ENCODE results near the gene ARPC5L. TPM values are rescaled to one million over a fixed set of nuclear protein-coding genes. Genes with fewer than 3 reads are reported as not detected.

The ARPC5L gene
- total and polyA plus RNA-seq, 2 of the 13 experiments (the other 11 are each of a cell fraction or from before 2014, with no cell fraction given), result 29.9 to 33.8 TPM

GRCh38 chr9:124855944-124856765, 5.8 kb upstream of the ARPC5L start:
- peak; percentile 62 for ATAC-seq
- no peak overlapping the region for H3K4me3 ChIP-seq (replicated peaks in 1 of 3; ENCODE audit: insufficient read depth in 1 of 3, low read depth in 2 of 3, low read length in 3 of 3)
- H4K20me1 ChIP-seq (ENCODE audit: insufficient read depth, low read length), result peaks cover 39% of the 10 kb centered on the region
- H3K9ac ChIP-seq (ENCODE audit: insufficient read depth, low read depth, low read length), result no peak overlapping the region
- H3K27me3 ChIP-seq (ENCODE audit: control insufficient read depth in 1 of 2, insufficient read depth in 2 of 2, low read length in 2 of 2), result no peaks in the 10 kb centered on the region; a peak in 2 of 5 replicates
- peaks cover 17 to 37% of the 10 kb centered on the region in 2 experiments for H3K36me3 ChIP-seq (replicated peaks in 1 of 2; ENCODE audit: control insufficient read depth in 1 of 2, insufficient read depth in 2 of 2, low read length in 2 of 2)
- peak; percentile 59 for DNase-seq (ENCODE audit: low spot score)
- H3K4me1 ChIP-seq (ENCODE audit: insufficient read depth, low read length), result peaks cover 47% of the 10 kb centered on the region
- ChIA-PET POLR2A (interaction anchor here (0.6 to 4.2 kb wide), 10 partner anchors 15 to 85 kb away, joined by 3 to 39 read pairs (median 3); partner anchors contain the start of genes NR6A1 and OLFML2A), CTCF (ENCODE audit: low intra/inter-chr PET ratio, low total read pairs) (interaction anchor here (1.2 to 1.4 kb wide), 2 partner anchors 81 to 84 kb away, joined by 10 to 16 read pairs; no protein-coding TSS in a partner anchor)
- H3K27ac ChIP-seq (ENCODE audit: extremely low read length, insufficient read depth, low read length), result no peak overlapping the region
- no peak overlapping the region for H3K4me2 ChIP-seq (ENCODE audit: low read depth, low read length)
- intact Hi-C loops (cut with micrococcal nuclease; ENCODE audit: unreplicated experiment), result no loop called here
- no peak for FAIRE-seq
- H3K9me3 ChIP-seq (ENCODE audit: low read length), result no peaks in the 10 kb centered on the region
- no TSS peak for BruUV-seq (replicated peaks)
- peaks cover 24% of the 10 kb centered on the region for H3K79me2 ChIP-seq (ENCODE audit: insufficient read depth, low read length)
- in situ Hi-C loops (cut with HindIII; ENCODE audit: extremely low pct_ligation_motif_present, low pct_unique_long_range_greater_than_20kb), result no loop called here
- no peak overlapping the region for H2AFZ ChIP-seq (ENCODE audit: low read length)
- 50% methylated on average over 9 of the region's 16 CpGs for WGBS (ENCODE audit: low lambda C conversion rate)
- TF ChIP-seq MIXL1 (CRISPR knock-in tag; IDR thresholded peaks at IDR 0.05), result no peak
- peak; percentile 15; the same call in 1 of the 2 replicates for TF ChIP-seq HOXA3 (CRISPR knock-in tag; IDR thresholded peaks at IDR 0.05)
- TF ChIP-seq ZKSCAN1 (IDR thresholded peaks at IDR 0.05; ENCODE audit: low read length), result no peak
- no peak for TF ChIP-seq ZNF547 (CRISPR knock-in tag; IDR thresholded peaks at IDR 0.05)
- TF ChIP-seq SAP130 (CRISPR knock-in tag; IDR thresholded peaks at IDR 0.05; ENCODE audit: low read depth), result peak; percentile 66
- no peak for TF ChIP-seq NR1H2 (CRISPR knock-in tag; IDR thresholded peaks at IDR 0.05; ENCODE audit: borderline replicate concordance, low read depth)
- no peak for TF ChIP-seq ATRX (CRISPR knock-in tag; IDR thresholded peaks at IDR 0.05; ENCODE audit: borderline replicate concordance)
- peak; percentile 20; the same call in 1 of the 2 replicates for TF ChIP-seq ZBTB4 (CRISPR knock-in tag; IDR thresholded peaks at IDR 0.05; ENCODE audit: borderline replicate concordance)
- no peak for TF ChIP-seq GABPA (IDR thresholded peaks at IDR 0.05; ENCODE audit: low read depth, low read length)
- TF ChIP-seq GABPA (CRISPR knock-in tag; IDR thresholded peaks at IDR 0.05; ENCODE audit: low read depth), result no peak
- TF ChIP-seq ZNF878 (CRISPR knock-in tag; IDR thresholded peaks at IDR 0.05), result no peak
- peak; percentile 49 for TF ChIP-seq SALL1 (CRISPR knock-in tag; IDR thresholded peaks at IDR 0.05)
- TF ChIP-seq MXD3 (CRISPR knock-in tag; IDR thresholded peaks at IDR 0.05), result no peak
- TF ChIP-seq ZNF709 (CRISPR knock-in tag; IDR thresholded peaks at IDR 0.05), result no peak
- no peak for TF ChIP-seq SAFB2 (CRISPR knock-in tag; IDR thresholded peaks at IDR 0.05; ENCODE audit: borderline replicate concordance, low read depth)
- no peak for TF ChIP-seq BRD4 (CRISPR knock-in tag; IDR thresholded peaks at IDR 0.05)
- TF ChIP-seq MYNN (CRISPR knock-in tag; IDR thresholded peaks at IDR 0.05; ENCODE audit: low read depth), result no peak
- no peak for TF ChIP-seq CC2D1A (CRISPR knock-in tag; IDR thresholded peaks at IDR 0.05)
- no peak for TF ChIP-seq YY1 (IDR thresholded peaks at IDR 0.05; ENCODE audit: insufficient read depth, insufficient replicate concordance, low read depth, low read length)
